NK-92 (cell line): ENCODE data around the gene PLCB4.

ENCODE experiments used
- DNase-seq: peaks from one replicate; lab custom pipeline; 2025; ENCODE audit not compliant: unreplicated experiment; lab: John Stamatoyannopoulos, UW

Gene PLCB4

DNA sequence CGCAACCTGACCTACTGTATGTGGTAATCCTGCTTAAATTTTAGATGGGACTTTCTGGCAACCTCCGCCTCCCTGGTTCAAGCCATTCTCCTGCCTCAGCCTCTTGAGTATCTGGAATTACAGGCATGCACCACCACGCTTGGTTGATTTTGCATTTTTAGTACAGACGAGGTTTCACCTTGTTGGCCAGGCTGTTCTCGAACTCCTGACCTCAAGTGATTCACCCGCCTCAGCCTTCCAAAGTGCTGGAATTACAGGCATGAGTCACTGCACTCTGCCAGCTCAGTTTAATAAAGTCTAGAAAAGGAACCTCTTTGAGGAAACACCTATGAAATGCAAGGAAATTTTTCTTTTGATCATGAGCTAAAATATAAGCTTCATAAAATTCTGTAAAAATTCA, 9.0 kb upstream of the PLCB4 start:
- no peak for DNase-seq

DNA sequence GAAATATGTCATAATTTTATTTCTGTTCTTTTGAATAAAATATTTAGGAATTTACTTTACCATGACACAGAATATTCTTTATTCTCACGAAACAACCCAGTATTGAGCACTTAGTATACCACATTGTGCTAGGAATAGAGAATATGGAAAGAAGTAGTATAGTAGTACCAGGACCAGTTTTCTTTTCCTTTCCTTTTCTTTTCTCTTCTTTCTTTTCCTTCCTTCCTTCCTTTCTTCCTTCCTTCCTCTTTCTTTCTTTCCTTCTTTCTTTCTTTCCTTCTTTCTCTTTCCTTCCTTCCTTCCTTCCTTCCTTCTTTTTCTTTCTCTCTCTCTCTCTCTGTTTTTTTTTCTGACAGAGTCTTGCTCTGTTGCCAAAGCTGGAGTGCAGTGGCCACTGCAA, 7.5 kb upstream of the PLCB4 start:
- no peak for DNase-seq

DNA sequence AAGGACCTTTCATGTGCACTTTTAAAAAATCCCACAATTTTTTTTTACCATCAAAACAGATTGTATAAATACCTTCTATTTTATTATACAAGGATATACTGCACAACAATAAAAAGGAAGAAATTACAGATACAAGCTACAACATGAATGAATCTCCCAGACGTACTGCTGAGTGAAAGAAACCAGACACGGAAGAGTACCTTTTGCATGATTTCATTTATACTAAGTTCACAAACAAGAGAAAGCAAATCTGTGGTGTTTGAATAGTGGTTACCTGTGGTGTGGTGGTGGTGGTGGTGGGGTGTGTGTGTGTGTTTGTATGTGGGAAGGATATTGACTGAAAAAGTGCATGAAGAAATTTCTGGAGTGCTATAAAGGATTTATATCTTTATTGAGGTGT, 6.8 kb upstream of the PLCB4 start:
- DNase-seq, result no peak

DNA sequence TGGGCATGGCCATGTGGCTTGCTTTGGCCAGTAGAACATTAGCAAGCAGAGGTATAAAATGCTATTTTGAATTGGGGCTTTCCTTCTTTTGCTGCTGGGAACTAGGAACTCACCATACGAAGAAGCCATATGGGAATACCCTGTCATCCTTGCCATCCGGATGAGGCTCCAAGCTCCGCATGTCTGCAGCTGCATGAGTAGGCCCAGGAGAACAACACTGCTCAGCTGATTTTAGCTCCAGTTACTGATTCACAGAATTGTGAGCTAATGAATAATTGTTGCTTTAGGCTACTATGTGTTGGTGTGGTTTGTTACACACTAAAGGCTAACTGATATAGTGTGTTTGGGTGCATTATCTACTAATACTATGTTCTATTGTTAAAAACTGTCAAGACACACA, 2.7 kb upstream of the PLCB4 start:
- no peak for DNase-seq

DNA sequence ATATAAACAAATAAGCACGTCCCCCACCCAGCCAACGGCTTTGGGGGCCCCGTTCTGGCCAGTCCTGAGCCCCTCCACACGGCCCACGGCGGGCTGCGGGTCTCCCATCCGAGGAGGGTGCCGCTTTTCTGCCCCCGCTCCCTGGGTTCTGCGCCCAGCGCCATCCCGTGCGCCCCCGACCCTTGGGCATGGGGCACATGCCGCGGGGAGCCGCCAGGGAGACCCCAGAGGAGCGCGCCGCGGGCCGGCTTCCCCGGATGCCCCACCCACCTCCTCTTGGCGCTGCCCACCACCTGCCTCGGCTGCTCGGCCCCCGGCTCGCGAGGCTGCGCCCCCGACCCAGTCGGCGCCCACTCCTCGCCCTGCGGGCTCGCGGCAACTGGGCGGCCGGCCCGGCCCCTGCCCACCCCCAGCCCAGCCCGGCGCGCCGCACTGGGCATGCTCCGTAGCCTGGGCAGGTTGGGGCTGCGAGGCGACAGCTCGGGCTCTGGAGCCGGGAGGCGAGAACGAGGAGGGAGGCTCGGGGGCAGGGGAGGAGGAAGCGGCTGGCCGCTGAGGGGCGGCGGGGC, 570 bp upstream of the PLCB4 start:
- DNase-seq, result no peak

DNA sequence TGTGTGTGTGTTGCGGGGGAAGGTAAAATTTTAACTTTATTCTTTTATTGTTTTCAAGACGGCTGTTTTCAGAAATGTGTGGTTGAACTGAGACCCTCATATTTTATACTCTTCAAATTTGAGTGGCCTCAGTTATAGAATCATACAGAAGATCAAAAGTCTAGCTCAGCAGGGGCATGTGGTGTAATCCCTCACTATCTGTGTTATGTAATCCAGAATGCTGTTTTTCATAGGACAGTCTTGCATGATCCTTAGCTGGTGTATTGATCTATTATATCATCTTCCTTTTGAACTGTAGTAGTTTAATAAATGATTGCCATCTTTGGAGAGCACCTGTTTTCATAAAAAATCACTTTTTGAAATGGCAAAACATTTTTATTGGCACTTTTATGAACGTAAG, 1.4 kb downstream of the PLCB4 start:
- no peak for DNase-seq

DNA sequence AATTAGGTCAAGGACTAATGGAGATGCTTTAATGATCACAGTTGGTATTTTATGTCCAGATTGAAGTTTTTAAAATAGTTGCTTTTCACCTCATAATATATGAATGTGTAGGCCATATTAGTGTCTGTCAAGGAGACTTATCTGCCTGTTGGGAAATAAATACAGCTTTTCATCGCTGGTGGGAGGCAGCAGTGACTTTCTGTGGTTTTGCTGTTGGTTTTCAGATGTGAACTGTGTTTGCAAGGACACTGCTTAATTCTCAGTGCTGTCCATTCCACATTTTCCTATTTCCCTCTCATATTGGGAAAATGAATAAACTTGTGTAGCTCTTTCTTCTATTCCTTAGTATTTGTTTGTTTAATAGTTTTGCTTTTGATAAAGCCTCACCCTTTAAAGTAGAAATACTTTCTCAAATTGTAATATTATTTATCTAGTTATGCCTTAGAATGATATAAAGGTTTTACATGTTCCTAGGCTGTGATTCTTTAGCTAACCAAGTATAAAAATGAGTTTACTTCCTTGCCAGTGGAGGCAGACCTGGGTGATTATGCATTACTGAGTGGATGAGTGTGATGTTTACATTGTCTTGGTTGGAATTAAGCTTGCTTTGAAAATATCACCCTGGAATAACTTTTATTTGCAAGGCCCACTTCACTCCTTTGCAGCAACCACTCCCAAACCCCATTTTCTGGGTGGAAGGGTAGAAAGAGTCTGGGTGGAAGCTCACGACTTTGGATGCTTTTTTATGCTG, 3.3 kb downstream of the PLCB4 start:
- DNase-seq, result no peak

DNA sequence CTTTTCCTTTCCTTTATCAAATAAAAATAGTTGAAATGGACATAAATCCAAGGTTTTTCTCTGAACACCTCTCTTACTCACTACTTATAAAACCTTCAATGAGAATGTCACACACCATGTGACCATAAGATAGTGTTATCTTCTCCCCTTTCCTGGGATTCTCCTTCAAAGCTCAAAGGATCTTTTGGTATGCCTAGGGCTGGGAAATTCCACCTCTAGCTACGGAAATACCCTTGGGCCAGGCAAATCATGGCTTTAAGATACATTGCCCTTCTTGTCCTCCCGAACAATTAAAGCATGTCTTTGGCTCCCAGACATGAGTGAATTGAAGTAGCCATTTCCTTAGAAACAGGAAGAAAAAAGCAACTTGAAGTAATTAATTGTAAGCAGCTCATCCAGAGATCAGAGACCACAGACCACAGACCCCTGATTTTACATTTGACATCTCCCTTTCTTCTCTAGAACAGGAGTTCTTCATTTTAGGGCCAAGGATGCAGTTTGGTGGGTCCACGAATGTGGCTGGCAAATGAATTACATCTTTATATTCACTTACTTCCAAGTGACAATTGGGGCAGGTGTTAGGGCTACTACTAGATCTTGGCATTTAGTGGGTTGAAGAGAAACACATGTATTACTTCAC, 4.1 kb downstream of the PLCB4 start:
- DNase-seq, result no peak

DNA sequence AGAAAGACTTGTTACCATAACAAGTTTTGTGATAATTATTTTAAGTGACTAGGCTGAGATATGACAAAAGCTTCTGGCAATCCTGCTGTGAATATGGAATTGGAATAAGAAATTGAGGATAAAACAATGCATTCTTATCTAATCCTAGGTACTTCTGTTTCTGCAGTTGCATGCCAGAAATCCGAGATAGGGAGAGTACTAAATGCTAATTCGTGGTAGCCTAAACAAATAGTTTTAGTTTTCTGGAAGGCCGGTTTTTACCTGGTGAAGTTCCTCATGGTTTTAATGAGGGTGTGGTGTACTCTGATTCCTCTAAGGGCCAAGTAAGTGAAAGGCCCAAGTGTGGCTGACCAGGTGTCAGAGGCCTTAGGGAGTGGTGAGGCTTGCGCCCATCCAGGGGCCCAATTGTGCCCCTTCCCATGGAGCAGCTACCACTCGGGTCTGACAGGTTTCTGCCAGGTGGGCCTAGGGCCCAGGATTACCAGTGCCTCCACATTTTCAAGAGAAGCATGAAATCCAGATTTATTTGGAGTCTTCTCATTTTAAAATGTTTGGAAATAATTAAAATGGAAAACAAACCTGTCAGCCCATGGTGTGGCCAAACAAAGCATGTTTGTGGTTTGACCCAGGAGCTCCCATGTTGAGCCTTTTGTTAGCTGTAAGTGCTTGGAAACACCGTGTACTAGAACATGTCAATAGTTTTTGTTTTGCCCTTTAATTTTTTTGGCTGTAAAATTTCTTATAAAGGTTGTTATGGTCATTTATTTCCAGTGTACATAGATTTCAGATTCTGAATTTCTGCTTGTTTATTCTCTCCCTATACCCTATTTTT, 6.6 kb downstream of the PLCB4 start:
- DNase-seq, result no peak

DNA sequence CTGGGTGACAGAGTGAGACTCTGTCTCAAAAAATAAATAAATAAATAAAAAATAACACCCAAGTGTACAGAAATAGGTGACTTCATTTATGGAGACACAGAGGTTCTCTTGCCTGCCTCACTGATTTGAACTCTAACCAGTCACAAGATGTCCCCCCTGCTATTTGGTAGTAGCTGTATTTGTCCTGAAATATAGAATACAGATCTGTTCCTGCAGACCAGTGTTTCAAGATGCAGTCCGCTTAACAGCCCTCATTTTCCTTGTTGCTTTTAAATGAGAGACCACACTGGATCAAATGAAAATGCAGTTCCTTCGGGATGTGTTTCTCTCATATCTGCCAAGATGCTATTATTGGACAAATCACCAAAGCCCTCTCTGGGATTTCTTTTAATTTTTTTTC, 7.6 kb downstream of the PLCB4 start:
- DNase-seq, result no peak

DNA sequence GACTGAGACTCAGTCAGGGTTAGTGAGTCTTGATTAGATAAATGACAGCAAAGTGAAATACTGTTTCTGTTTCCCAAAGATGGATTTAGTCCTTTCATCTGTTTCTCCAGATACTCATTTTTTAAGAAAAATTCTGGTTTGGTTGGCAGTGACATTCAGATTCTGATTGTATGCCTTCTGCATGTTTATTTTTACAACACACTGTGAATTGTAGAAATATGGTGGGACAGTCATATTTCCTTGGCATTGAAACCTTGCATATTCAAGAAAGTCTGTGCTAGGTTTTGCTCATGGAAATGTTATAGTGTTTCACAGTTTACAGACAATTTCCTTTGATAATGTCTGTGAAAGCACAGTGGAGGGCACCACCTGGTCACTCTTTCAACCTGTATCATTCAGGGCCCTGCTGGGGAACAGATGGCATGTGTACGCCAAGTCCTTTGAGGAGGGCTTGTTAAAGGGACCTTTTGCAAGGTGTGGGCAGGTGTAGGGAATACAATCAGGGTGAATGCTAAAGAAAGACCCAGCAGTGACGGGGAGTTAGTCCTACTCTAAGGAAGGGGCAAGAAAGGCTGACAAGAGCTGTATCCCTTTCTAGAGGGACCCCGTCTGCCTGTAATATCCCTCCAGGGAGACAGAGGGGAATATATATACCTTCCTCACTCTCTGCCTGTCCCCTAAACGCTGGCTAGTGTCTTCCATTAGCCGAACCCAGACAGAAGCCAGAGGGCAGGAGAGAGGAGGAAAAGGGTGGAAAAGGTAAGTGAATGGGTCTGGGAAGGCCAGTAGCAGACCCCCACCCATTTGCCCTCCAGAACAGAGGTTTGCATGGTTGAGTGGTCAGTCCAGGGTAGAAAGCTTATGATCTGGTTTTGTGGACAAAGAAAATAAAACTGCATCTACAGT, 10.2 kb downstream of the PLCB4 start:
- DNase-seq, result no peak

DNA sequence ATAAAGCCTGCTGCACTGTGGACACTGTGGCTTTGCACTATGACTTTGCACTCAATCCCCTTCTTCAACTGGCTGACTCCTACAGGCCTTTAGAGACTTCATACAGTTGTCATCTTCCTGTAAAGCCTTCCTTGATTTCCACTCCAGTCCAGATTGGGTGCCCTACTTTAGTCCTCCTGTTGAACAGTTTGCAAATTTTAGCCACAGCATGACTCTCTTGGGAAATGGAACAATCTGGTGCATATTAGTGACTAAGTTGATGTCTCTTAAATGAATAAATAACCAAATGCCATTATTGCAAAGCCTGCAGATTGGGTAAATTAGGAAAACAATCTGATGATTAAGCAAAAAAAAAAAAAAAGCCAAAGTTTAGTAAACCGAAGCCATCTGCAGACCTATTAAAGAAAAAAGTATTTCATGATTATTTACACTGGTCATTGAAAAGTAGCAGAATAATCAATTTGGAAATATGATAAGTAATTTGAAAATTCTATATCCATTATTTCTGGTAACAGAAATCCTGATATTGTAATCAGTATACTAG, 12.6 kb downstream of the PLCB4 start:
- no peak for DNase-seq

DNA sequence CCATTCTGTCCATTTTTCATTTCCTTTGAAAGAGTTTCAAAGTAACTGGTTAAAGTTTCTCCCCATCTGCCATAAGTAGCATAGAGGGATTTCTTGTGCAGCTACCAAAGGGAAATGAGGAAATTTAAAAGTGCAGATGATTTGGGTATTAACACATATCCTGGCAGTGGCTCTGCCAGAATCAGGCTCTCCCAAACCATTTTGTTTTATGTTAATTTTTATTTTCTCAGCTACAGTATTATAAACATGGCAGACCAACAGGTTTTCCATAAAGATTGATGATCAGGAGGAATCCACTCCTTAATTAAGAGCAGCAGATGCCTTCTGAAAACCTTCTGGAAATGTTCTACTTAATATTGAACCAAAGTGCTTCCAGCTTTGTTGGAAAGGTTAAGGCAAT, 13.9 kb downstream of the PLCB4 start:
- no peak for DNase-seq

DNA sequence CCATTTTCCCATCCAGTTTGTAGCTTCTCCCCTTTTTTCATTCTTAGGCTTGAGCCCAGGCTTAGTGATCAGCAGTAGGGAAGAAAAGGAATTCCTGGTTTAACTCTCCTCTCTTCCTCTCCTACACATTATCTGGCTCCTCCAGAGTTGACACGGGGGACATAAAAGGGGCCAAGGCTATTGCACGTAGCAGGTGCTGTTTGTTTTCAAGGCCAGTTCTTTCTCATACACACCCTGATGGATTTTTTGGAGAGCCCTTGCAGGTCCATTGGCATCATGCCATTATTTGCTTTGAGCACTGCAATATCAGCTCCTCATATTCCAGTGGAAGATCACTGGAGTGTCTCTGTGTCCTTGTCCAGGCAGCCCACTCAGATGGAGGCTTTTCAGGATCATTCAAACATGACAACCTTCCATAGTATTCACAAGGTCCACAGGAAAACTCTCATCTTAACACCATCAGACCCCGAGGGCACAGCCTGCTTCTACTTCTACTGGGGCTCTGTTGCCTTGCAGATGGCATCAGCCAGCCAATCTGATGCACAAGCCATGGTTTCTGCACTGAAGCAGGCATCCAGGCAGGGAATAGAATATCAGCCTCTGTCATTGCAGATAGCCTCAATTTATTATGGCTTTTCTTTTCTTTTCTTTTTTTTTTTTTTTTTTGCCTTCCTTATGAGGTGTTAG, 18.8 kb downstream of the PLCB4 start:
- DNase-seq, result no peak

DNA sequence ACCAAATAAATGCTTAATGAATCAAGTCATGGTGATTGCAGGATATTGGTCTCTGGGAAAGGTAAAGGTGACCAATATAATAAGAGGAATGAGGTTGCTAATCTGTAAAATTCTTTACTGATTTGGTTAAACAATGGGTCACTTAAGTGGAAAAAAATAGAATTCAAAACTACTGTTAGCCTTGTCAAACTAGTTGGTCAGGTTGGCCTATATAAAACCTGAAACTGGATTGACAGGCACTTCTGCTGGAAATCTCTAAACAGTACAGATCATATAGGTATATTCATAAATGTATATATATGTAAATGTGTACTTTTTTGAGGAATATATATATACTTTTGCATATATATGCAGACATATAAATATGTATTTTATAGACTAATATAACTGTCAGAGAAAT, 19.7 kb downstream of the PLCB4 start:
- DNase-seq, result no peak

DNA sequence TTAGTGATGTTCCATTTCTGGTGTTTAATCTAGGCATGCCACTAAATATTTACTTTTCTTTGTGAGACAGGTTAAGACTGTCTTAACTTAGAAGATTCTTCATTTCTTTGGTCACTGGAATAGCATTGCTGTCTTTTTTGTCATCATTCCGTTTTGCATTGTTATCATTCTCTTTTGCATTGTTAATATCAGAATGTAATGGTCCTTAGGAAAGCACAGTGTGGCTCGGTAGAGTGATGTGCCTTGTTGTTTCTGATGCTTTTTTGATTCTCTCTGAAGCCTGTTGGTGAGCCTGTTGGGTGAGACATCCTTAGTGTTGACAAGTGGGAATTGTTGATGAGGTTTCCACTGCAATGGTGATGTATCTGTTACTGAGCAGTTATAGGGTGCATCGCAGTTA, 23.2 kb downstream of the PLCB4 start:
- no peak for DNase-seq

DNA sequence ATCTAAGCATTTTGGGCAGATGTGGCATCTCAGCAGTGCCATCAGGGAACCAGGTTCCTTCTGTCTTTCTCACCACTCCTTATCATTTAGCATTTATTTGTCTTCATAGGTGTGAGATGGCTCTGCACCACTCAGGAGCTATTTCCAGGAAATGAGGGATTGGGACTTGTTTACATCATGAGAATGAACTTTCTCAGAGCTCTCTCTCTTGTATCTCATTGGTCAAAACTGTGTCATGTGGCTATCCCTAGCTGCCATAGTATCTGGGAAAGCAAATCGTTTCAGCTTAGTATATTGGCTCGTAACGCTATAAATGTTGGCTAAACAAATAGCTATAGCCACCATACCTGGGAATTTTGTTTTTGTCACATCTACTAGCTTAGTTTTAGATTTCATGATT, 23.8 kb downstream of the PLCB4 start:
- DNase-seq, result no peak

DNA sequence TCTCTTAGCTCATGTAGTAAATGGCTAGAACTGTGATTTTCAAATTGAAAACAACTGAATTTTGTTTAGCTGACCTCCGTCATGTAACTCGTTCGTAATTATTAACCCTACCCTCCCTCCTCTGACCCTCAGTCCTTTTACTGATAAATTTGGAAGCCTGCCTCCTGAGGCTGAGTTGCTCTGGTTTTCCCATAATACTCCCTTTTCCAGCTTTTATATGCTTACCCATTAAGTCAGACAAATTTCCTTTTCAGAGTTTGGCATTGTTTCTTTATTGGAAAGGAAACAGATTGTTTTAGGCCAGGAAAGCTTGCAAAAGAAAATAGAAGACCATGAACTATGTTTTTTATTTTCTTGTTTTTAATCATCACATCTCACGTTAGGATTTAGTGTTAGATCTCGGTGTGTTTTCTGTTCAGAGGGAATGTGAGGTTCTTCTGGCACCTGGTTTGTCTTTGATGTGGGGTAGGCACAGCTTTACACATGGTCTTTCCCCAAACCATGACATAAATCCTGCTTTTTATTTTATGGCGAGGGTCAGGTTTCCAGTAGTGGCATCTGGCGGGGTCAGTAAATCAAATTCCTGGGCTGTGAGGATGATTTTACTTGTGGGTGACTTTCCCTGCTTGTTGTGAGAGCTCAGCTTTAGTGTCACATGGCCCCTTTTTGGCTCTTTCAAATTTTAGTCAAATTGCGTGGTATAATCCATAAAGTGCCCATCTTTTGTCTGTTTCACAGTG, 24.5 kb downstream of the PLCB4 start:
- no peak for DNase-seq

DNA sequence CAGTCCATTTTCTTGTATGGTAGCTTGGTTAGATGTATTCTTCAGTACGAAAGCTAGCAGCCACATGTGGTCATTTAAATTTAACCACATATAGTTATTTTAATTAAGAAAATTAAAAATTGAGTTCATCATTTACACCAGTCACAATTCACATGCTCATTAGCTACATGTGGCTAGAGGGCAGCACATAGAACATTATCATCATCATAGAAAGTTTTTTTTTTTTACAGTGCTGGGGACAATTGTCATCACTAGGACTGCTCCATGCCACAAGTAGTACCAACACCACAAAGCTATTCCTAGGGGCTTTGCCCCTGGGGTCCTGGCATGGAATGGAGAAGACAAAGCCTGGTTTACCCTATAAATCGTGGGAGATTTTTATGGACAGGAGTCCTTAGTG, 30.5 kb downstream of the PLCB4 start:
- DNase-seq, result no peak
